Measurements from ENCODE around the gene DYNC2H1.

Gene DYNC2H1

DNA sequence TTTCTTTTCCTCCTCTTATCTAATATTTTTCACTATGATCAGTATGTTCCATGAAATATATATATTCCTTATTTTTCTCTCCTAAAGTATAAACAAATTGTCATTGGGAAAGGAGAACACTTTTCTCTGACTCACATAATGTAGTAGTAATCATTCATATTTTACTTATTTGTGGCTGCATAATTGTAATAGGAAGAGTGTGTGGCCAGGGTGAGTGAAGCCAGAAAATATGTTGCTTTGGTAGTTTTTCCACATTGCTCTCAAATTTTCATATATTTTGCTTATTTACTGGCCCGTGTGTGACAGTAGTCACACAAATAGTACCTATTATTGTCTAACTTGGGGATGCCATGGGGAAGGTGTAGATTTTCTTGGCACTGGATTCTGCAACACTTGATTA is 172.1 kb downstream of the DYNC2H1 start:
- DNase-seq = no peak

- no peak for DNase-seq
Observed at GRCh38 chr11:103284260-103284659, 175.0 kb downstream of the DYNC2H1 start.

DNA sequence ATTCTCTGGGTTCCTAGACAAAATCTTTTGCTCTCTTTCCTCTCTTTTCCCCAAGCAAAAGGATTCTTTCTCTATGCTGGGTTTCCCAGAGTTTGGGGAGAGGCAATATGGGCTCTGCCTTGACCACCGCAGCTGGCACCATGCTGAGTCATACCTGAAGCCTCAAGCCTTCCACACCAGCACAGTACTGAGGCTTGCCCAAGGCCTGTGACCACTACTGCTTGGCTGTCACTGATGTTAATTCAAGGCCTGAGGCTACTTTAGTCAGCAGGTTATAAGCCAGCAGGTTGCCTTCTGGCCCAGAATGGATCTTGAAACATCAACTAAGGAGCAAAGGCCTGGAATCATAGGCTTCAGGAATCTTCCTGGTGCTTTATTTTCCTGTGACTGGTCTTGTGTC is 185.3 kb downstream of the DYNC2H1 start:
- DNase-seq = no peak

DNA sequence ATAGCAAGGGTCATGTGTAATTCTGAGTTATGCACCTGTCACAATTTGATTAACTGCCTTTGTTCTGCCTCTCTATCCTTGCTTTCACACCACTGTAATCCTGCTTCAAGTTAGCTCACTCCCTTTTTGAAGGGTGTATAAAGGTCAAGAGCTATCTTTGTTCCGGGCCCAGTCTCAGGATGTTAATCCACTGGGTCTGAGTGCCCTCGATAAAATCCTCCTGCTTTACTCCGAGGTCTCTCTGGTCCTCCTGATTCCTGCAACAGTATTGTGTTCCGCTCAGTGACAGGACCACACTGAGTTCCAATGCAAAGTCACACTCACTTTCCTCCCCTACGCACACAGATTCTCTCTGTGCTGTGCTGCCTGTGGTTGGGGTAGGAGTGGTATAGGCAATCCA is 186.5 kb downstream of the DYNC2H1 start:
- no peak for DNase-seq

DNA sequence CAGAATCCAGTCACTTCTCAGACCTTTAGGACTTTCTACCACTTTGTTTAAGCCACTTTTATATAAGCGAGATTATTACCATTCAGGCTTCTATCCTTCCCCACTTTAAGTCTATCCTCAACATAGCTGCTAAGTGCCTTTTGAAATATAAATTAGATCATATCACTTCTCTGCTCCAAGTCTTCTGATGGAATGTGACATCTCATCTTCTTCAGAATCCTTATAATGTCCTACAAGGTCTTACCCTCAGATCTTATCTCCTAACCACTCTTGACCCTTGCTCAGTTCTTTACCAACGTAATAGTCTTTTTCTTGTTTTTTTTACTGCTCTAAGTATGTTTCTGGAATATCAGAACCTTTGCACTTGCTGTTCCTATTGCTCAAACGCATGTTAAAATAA is 188.7 kb downstream of the DYNC2H1 start:
- no peak for DNase-seq

DNA sequence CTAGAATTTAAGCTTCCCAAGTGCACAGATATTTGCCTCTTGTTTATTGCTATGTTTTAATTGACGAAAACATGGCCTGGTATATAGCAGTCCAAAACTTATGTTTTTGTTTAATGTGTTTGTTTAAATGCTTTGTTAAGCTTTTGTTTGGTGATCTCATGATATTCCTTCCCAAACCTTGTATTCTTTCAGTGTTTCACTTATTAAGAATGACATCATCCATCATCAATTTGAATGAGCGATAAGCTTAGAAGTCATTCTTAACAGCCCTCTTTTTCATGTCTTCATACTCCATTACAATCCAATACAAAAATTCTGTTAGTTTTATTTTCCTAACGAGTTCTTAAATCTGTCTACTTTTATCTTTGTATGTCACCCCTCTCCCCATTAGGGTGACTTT is 206.0 kb downstream of the DYNC2H1 start:
- DNase-seq = no peak

GRCh38 chr11:103317118-103317517 is 207.9 kb downstream of the DYNC2H1 start:
- DNase-seq = no peak

GRCh38 chr11:103322821-103323220 is 213.6 kb downstream of the DYNC2H1 start:
- DNase-seq = no peak

DNA sequence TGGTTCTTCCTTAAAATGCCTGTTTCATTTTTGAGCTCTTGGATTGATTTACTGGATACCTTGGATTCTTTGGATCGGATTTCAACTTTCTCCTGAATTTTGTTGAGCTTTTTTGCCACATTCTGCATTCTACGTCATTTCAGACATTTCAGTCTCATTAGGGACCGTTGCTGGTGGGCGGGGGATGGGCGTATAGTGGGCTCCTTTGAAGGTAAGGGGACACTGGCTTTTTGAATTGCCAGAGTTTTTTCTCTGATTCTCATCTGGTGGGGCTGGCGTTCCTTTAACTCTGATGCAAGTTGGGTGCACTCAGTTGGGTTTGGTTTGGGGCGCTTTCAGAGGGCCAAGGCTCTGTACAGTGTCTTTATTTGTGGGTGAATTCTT is 216.5 kb downstream of the DYNC2H1 start:
- no peak for DNase-seq

DNA sequence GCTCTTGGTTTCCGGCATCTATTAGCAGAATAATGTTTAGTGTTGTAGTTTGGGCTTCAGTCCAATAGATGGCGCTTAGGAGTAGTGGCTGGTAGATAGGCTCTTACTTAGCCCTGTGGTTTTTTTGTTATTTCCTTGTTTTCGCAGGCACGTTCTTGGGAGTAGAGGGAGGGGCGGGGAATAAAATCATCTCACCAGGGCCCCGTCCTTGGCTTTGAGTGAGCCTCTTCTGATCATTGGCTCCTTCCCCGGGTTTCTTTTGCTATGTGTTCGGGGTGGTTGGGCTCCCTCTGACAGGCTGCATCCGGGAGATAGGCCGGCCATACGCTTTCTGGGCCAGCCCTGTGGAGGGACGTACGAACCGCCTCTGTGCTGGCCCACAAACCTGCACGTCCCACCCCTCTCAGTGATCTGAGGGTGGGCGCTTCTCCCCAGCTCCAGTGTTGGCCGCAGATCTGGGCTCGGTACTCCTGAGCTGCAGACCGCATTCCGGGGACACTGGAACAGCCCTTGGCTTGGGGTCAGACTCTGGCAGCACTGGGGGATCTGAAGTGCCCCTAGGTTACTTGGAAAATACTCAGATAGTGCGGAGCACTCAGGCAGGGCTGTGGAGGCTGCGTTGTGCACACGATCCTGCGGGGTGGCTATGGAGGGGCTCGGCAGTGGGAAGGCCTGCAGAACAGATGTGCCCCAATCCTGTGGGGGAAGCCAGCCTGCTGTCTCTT is 217.0 kb downstream of the DYNC2H1 start:
- no peak for DNase-seq

DNA sequence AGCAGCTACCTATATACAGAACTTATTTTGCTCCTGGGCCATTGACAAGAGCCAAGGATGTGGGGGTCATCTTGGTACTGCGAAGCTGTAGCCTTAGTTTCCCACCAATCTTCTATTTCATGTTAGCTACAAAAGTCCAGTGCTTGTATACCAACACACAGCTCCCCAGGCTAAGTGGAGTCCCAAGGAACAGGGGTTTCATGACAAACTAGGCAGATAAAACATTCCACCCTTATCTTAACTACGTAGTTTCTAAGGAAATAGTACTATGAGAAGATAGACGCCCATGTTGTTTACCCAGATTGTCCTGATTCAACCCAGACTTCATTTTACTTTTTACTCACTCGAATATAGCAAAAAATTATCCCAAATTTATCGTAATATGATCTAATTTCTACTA is 218.5 kb downstream of the DYNC2H1 start:
- no peak for DNase-seq

- DNase-seq = no peak
Observed at GRCh38 chr11:103332409-103332808, 223.2 kb downstream of the DYNC2H1 start.

GRCh38 chr11:103338621-103339484 is 229.6 kb downstream of the DYNC2H1 start:
- no peak for DNase-seq

DNA sequence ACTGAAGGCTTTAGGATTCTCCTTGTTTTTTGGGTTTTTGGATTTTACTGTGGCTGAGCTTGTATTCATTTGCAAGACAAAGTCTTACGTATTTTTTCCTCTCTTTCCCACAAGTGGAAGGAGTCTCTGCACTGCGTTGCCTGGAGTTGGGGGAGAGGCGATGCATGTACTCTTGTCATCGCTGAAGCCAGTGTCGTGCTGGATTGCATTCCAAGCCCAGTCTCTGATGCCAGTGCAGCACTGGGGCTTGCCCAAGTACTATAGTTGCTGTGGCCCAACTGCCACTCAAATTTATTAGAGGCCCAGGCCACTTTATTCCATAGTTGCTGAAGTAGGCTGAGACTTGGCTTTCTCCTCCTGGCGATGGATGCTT is 230.2 kb downstream of the DYNC2H1 start:
- no peak for DNase-seq

- DNase-seq = no peak
Observed at GRCh38 chr11:103340956-103341355, 231.7 kb downstream of the DYNC2H1 start.

- DNase-seq = no peak
Observed at GRCh38 chr11:103344886-103345285, 235.7 kb downstream of the DYNC2H1 start.

DNA sequence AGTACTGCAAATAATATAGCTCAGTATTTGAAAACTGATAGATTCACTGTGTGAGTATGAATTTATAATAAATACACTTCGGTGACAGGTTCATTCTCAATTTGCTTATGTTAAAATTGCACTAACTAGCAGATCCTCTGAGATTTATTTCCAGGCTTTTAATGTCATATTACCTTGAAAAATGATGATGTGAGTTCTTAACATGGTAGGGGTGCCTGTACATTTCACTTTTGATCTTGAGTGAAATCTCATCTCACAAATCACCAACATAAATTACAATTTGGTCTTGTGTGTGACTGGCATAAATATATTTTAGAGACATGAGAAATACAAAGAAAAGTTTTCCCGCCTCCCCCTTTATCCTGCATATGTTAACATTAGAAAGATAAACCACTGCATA is 240.4 kb downstream of the DYNC2H1 start:
- no peak for DNase-seq

DNA sequence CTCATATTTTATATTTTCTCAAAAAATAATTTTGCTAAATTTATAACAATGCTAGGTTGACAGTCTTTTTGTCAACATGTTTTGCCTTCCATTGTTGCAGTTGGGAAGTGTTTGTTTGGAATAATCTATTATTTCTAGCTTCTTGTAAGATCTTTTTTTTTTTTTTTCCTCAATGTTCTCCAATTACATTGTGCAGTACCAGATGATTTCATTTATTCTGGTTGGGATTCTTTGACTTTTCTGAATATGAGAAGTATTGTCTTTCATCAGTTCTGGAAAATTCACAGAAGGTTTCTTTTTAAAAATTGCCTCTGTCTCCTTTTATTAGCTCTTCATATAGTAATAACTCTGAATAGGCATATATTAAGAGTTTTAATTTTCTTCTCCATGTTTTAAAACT is 245.4 kb downstream of the DYNC2H1 start:
- no peak for DNase-seq

DNA sequence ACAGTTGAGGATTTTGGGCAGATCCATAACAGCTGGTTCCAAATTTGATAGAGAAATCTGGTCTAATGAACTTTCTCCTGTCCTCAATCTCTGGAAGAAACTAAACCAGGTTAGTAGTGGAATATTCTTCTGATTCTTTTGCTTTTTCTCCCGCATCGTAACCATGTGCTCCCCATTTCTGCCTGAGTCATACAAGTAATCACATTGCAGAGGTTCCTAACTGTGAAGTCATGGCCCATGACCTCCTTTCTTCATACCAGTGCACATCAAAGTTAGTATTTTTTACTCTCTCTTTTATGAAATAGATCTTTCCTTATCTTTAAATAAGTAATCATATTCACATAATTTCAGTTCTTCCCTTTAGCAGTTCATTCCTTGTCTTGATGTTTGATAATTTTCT is 249.0 kb downstream of the DYNC2H1 start:
- no peak for DNase-seq

- DNase-seq = no peak
Observed at GRCh38 chr11:103359216-103359615, 250.0 kb downstream of the DYNC2H1 start.

DNA sequence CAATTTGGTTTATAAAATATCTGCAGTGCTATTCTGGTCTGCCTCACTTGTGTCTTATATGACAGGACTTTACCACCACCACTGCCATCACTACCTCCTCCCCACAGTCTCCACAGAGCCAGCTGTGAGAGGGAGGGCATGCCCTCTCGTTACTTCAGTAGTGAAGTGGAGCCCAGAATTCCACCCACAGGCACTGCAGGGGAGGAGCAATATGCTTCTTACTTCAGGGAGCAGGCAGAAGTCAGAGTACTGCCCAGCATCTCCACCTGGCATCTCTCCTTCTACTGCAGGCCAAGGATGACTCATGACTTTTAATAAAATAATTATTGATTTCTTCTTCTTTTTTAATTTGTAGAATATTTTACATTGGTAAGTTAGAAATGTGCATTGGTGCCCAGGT is 255.5 kb downstream of the DYNC2H1 start:
- DNase-seq = no peak

- no peak for DNase-seq
Observed at GRCh38 chr11:103367650-103368049, 258.4 kb downstream of the DYNC2H1 start.

DNA sequence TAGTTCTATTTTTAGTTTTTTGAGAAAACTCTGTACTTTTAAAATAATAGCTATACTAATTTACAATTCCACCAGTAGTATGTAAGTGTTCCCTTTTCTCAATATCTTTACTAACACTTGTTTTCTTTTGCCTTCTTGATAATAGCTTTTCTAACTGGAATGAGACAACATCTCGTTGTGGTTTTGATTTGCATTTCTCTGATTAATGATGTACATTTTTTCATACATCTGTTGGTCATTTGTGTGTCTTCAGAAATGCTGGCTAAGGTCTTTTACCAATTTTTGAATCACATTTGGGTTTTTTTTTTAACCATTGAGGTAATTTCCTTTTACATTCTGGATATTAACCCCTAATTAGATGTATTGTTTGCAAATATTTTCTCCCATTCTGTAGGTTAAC is 258.9 kb downstream of the DYNC2H1 start:
- DNase-seq = no peak

GRCh38 chr11:103370076-103370475 is 260.9 kb downstream of the DYNC2H1 start:
- DNase-seq = no peak

DNA sequence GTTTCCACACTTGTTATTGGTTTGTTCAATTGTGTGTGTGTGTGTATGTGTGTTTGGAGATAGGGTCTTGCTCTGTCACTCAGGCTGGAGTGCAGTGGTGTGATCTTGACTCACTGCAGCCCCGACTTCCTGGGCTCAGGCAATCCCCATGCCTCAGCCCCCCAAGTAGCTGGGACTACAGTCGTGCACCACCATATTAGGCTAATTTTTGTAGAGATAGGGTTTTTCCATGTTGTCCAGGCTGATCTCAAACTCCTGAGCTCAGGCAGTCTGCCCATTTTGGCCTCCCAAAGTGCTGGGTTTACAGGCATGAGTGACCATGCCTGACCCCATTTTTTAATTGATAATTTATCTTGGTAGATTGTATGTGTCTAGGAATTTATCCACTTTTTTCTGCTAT is 263.7 kb downstream of the DYNC2H1 start:
- DNase-seq = no peak
